Endothelial cell (in vitro differentiated cells): ENCODE data around the gene UBQLN4. TPM values are rescaled to one million over a fixed set of nuclear protein-coding genes. Genes with fewer than 3 reads are reported as not detected.

Experiments used
- DNase-seq: peaks from one replicate; pipeline ENCODE4 v3.0.0; 2021; ENCODE audit warnings: low spot score
- H3K27ac Mint-ChIP-seq: one replicate; pipeline ENCODE4 v1.8.0; 2021; ENCODE audit warnings: mixed read lengths, inconsistent platforms; ENCODE audit not compliant: unreplicated experiment
- H3K27me3 Mint-ChIP-seq: one replicate; pipeline ENCODE4 v1.8.0; 2021; ENCODE audit warnings: mild to moderate bottlenecking, moderate library complexity, mixed read lengths, inconsistent platforms; ENCODE audit not compliant: unreplicated experiment
- H3K36me3 Mint-ChIP-seq: one replicate; pipeline ENCODE4 v1.8.0; 2021; ENCODE audit warnings: mild to moderate bottlenecking, low read depth, mixed read lengths, inconsistent platforms; ENCODE audit not compliant: unreplicated experiment
- H3K4me1 Mint-ChIP-seq: one replicate; pipeline ENCODE4 v1.8.0; 2021; ENCODE audit warnings: mild to moderate bottlenecking, mixed read lengths, inconsistent platforms; ENCODE audit not compliant: unreplicated experiment
- H3K4me3 Mint-ChIP-seq: one replicate; pipeline ENCODE4 v1.8.0; 2021; ENCODE audit warnings: mild to moderate bottlenecking, mixed read lengths, inconsistent platforms; ENCODE audit not compliant: unreplicated experiment
- H3K9me3 Mint-ChIP-seq: one replicate; pipeline ENCODE4 v1.8.0; 2021; ENCODE audit warnings: mixed read lengths, inconsistent platforms; ENCODE audit not compliant: unreplicated experiment
- total RNA-seq: library from RNA; stranded (reverse); fragmentation: NEBNext Ultra II Directional; extraction: Animal tissue kit (Norgen Biotek cat#: 25700); gene quantifications from one replicate; pipeline ENCODE4 v1.2.1, GENCODE V29; 2021; ENCODE audit not compliant: unreplicated experiment
- TF ChIP-seq, protein P1 (sequence below): fragments of 200-600 bp; sonication (generic); IDR thresholded peaks from one replicate; pipeline ENCODE4 v1.5.0; 2021; ENCODE audit warnings: antibody characterized with exemption; ENCODE audit not compliant: unreplicated experiment

UBQLN4 gene
- total RNA-seq, 1 donor from 2014 or later: 47.6 TPM

DNA sequence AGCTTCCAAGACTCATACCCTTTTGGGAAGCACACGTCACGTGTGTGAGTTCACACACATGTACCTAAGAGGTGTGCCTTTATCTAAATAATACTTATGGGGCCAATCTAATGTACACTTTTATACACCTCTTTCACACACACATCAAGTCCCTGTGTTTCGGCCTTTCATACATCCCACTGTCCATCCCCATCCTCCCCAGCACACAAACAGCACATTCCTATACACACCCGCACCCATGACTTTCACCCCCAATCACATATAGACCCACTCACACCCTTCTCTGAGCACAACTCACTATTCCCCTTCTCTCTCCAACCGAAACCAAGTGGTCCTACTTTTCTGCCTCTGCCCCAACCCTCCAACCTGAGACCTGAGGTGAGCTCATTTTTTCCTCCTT, 25.1 kb upstream of the UBQLN4 start:
- Mint-ChIP-seq H3K27ac (no peak overlapping the region), H3K27me3 (peaks cover 19% of the 10 kb centered on the region), H3K9me3 (no peaks in the 10 kb centered on the region), H3K4me3 (peak overlapping the region; percentile 97), H3K4me1 (peaks cover 71% of the 10 kb centered on the region), H3K36me3 (peaks cover 35% of the 10 kb centered on the region)
- no peak for DNase-seq
- TF ChIP-seq, protein P1, sequence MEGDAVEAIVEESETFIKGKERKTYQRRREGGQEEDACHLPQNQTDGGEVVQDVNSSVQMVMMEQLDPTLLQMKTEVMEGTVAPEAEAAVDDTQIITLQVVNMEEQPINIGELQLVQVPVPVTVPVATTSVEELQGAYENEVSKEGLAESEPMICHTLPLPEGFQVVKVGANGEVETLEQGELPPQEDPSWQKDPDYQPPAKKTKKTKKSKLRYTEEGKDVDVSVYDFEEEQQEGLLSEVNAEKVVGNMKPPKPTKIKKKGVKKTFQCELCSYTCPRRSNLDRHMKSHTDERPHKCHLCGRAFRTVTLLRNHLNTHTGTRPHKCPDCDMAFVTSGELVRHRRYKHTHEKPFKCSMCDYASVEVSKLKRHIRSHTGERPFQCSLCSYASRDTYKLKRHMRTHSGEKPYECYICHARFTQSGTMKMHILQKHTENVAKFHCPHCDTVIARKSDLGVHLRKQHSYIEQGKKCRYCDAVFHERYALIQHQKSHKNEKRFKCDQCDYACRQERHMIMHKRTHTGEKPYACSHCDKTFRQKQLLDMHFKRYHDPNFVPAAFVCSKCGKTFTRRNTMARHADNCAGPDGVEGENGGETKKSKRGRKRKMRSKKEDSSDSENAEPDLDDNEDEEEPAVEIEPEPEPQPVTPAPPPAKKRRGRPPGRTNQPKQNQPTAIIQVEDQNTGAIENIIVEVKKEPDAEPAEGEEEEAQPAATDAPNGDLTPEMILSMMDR: no peak

GRCh38 chr1:156077430-156077760, 23.8 kb upstream of the UBQLN4 start:
- peaks cover 41% of the 10 kb centered on the region for H3K36me3 Mint-ChIP-seq
- H3K27me3 Mint-ChIP-seq: peaks cover 15% of the 10 kb centered on the region
- H3K4me3 Mint-ChIP-seq: peak overlapping the region; percentile 97
- no peak overlapping the region for H3K27ac Mint-ChIP-seq
- TF ChIP-seq, protein P1: no peak
- peaks cover 65% of the 10 kb centered on the region for H3K4me1 Mint-ChIP-seq
- no peak for DNase-seq
- H3K9me3 Mint-ChIP-seq: no peaks in the 10 kb centered on the region

- peaks cover 47% of the 10 kb centered on the region for H3K36me3 Mint-ChIP-seq
- TF ChIP-seq, protein P1: no peak
- H3K4me3 Mint-ChIP-seq: peak overlapping the region; percentile 86
- H3K4me1 Mint-ChIP-seq: peaks cover 65% of the 10 kb centered on the region
- H3K27me3 Mint-ChIP-seq: peaks cover 15% of the 10 kb centered on the region
- no peaks in the 10 kb centered on the region for H3K9me3 Mint-ChIP-seq
- peak; percentile 53 for DNase-seq
- H3K27ac Mint-ChIP-seq: no peak overlapping the region
Measured at GRCh38 chr1:156076609-156077429, 23.2 kb upstream of the UBQLN4 start.

DNA sequence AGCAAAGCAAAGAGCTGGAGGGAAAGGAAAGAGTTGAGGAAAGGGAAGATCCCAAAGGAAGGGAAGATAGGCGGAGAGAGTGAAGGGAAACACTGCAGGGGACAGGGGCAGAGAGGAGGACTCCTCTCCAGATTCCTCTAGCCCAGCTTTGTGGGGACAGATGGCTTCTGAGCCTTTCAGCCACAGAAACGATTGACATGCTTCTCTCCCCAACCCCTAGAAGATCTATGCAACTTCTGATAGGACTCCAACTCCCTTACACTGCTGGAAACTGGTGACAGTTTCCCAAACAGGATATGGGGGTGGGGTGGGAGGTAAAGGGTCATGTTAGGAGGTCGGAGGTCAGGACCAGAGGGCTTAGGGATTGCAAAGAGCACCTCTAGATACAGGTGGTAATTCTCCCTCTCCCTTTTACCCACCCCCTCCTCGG, 22.2 kb upstream of the UBQLN4 start:
- H3K4me1 Mint-ChIP-seq: peaks cover 65% of the 10 kb centered on the region
- peak overlapping the region; percentile 74 for H3K4me3 Mint-ChIP-seq
- no peak for DNase-seq
- H3K27me3 Mint-ChIP-seq: peaks cover 11% of the 10 kb centered on the region
- TF ChIP-seq, protein P1: no peak
- peaks cover 47% of the 10 kb centered on the region for H3K36me3 Mint-ChIP-seq
- H3K27ac Mint-ChIP-seq: peak overlapping the region; percentile 92
- no peaks in the 10 kb centered on the region for H3K9me3 Mint-ChIP-seq

DNA sequence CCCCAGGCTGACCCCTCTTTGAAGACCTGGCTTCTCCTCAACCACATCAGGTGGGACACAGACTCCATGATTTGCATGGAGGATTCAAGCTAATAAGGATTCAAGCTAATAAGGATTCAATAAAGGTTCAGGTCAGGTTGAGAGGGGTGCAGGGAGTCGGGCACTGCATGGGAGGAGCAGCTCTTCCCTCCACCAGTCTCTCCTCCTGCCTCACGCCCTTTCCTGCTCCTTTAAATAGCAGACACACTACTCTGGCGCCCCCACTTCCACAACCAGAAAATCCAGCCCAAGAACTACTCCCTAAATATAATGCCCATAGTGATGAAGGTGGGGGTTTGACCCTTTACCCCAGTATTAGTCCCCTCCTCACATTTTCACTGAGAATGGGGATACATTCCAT, 21.6 kb upstream of the UBQLN4 start:
- Mint-ChIP-seq H3K4me3 (peak overlapping the region; percentile 74), H3K9me3 (no peaks in the 10 kb centered on the region), H3K36me3 (peaks cover 47% of the 10 kb centered on the region), H3K27ac (peak overlapping the region; percentile 92), H3K4me1 (peaks cover 66% of the 10 kb centered on the region), H3K27me3 (peaks cover 13% of the 10 kb centered on the region)
- DNase-seq: no peak
- TF ChIP-seq, protein P1: no peak
